Upper lobe of left lung (tissue), 4 donors: ENCODE results near the gene KDM2A.

Experiments used
- CTCF ChIP-seq, 6 experiments: fragments of 450-650 bp in 4 of 6; fragments of 200-600 bp in 2 of 6; sonication (generic) in 2 of 6; IDR thresholded peaks; one replicate each; pipeline ENCODE4 v1.5.1; 2016 to 2019; ENCODE audit warnings: antibody characterized with exemption in 6 of 6
- EP300 ChIP-seq, 4 donors: sonication (generic); formaldehyde crosslinking; IDR thresholded peaks; one replicate each; pipeline ENCODE4 v1.5.1; 2017; ENCODE audit warnings: antibody characterized with exemption in 4 of 4, control low read depth in 2 of 4
- POLR2A ChIP-seq, 4 donors: fragments of 450-650 bp; IDR thresholded peaks; one replicate each; pipeline ENCODE4 v1.5.1; 2016 to 2017; ENCODE audit warnings: antibody characterized with exemption in 4 of 4, mild to moderate bottlenecking in 2 of 4

DNA sequence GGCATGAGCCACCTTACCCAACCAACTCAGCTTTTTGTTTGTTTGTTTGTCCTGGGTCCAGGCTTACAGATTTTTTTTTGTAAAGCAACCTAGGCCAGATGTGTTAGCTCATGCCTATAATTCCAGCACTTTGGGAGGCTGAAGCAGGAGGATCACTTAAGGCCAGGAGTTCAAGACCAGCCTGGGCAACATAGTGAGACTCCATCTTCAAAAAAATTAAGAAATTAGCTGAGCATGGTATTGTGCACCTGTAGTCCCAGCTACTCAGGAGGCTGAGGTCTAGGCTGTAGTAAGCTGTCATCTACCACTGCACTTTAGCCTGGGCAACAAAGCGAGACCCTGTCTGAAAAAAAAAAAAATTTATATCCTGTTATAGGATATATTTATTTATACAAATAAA lies 118.5 kb downstream of the KDM2A start:
- TF ChIP-seq POLR2A (IDR thresholded peaks at IDR 0.05) (no peak), CTCF (IDR thresholded peaks at IDR 0.05) (no peak), EP300 (IDR thresholded peaks at IDR 0.05) (no peak)
